Activated T-cell treated with anti-CD3 and anti-CD28 coated beads, Interleukin-2, amount 50 U/mL, for 4 hours (primary cell): ENCODE measurements around the gene LYSET. TPM values are rescaled to one million over a fixed set of nuclear protein-coding genes. Genes with fewer than 3 reads are reported as not detected.

Source experiments
- ATAC-seq, 2 donors: fragments of 200-7000 bp; cut with Tn5 transposase; one replicate each; pipeline ENCODE4 v1.10.0; 2021
- DNase-seq: peaks from one replicate; pipeline ENCODE4 v3.0.0-alpha.2; 2020
- H3K27me3 Mint-ChIP-seq: one replicate; pipeline ENCODE4 v1.8.0; 2021; ENCODE audit warnings: low read depth, mixed read lengths
- H3K36me3 Mint-ChIP-seq: one replicate; pipeline ENCODE4 v1.8.0; 2022; ENCODE audit warnings: mixed read lengths; ENCODE audit not compliant: insufficient read depth
- H3K4me1 Mint-ChIP-seq: one replicate; pipeline ENCODE4 v1.8.0; 2021; ENCODE audit warnings: low read depth, mixed read lengths
- H3K4me3 Mint-ChIP-seq: one replicate; pipeline ENCODE4 v1.8.0; 2021; ENCODE audit warnings: mild to moderate bottlenecking, moderate library complexity, mixed read lengths
- H3K9me3 Mint-ChIP-seq: one replicate; pipeline ENCODE4 v1.8.0; 2021; ENCODE audit warnings: mixed read lengths
- total RNA-seq, 3 donors: library from RNA; stranded (reverse); gene quantifications; one replicate each; pipeline ENCODE4 v1.2.1, GENCODE V29; 2021

The LYSET gene
- total RNA-seq, 3 donors from 2014 or later = 20.0 to 21.0 (median 20.7) TPM

GRCh38 chr14:93186466-93186865 lies 1.3 kb downstream of the LYSET start:
- ATAC-seq = no peak
- Mint-ChIP-seq H3K9me3 (no peaks in the 10 kb centered on the region), H3K36me3 (peaks cover 16% of the 10 kb centered on the region)

DNA sequence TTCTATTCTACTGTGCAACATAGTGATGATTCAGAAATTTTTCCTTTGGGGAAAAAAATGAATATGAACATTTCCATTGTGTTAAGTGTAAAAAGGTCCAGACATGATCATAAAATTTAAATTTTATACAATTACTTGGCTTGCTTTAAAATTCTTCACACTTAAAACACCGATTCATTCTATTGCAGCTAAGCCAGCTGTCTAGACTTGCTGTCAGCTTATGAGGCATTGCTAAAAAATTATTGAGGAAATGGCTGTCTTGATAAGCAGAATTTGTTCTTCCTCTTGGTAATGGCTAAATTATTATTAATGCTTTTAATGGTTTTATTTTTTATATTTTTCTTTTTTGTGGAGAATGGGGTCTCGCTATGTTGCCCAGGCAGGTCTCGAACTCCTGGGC lies 1.8 kb downstream of the LYSET start:
- Mint-ChIP-seq H3K4me3 (no peak overlapping the region), H3K27me3 (no peaks in the 10 kb centered on the region), H3K36me3 (peaks cover 13% of the 10 kb centered on the region), H3K4me1 (peaks cover 37% of the 10 kb centered on the region), H3K9me3 (no peaks in the 10 kb centered on the region)
- DNase-seq (no peak), ATAC-seq (no peak)

More at GRCh38 chr14:93186466-93186865, 1.3 kb downstream of the LYSET start:
- H3K4me3 Mint-ChIP-seq = peak overlapping the region; percentile 73
- no peaks in the 10 kb centered on the region for H3K27me3 Mint-ChIP-seq
- no peak for DNase-seq
- peaks cover 40% of the 10 kb centered on the region for H3K4me1 Mint-ChIP-seq

GRCh38 chr14:93195316-93195999 lies 10.3 kb downstream of the LYSET start:
- no peak for ATAC-seq
- Mint-ChIP-seq H3K27me3 (no peaks in the 10 kb centered on the region), H3K4me1 (no peaks in the 10 kb centered on the region), H3K9me3 (no peaks in the 10 kb centered on the region), H3K4me3 (no peak overlapping the region), H3K36me3 (peaks cover 2% of the 10 kb centered on the region)
- no peak for DNase-seq

DNA sequence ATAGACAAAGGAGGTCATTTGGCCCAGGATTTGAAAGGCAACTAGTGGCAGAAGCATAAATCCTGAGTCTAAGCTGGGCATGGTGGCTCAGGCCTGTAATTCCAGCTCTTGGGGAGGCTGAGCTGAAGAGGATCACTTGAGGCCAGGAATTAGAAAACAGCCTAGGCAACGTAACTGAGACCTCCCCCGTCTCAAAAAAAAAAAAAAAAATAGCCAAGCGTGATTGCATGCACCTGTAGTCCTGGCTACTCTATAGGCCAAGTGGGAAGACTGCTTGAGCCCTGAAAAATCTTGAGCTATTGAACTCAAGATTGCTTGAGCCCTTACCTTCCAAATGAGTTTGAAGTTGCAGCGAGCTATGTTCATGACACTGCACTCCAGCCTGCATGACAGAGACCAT lies 13.9 kb downstream of the LYSET start:
- Mint-ChIP-seq H3K9me3 (no peaks in the 10 kb centered on the region), H3K27me3 (no peaks in the 10 kb centered on the region), H3K4me3 (no peak overlapping the region), H3K4me1 (no peaks in the 10 kb centered on the region), H3K36me3 (no peaks in the 10 kb centered on the region)
- ATAC-seq = no peak
- no peak for DNase-seq

GRCh38 chr14:93200553-93200952 lies 15.4 kb downstream of the LYSET start:
- H3K27me3 Mint-ChIP-seq = no peaks in the 10 kb centered on the region
- DNase-seq (no peak), ATAC-seq (no peak)
- peaks cover 14% of the 10 kb centered on the region for H3K4me1 Mint-ChIP-seq
- H3K4me3 Mint-ChIP-seq = no peak overlapping the region
- peaks cover 3% of the 10 kb centered on the region for H3K36me3 Mint-ChIP-seq
- H3K9me3 Mint-ChIP-seq = no peaks in the 10 kb centered on the region

DNA sequence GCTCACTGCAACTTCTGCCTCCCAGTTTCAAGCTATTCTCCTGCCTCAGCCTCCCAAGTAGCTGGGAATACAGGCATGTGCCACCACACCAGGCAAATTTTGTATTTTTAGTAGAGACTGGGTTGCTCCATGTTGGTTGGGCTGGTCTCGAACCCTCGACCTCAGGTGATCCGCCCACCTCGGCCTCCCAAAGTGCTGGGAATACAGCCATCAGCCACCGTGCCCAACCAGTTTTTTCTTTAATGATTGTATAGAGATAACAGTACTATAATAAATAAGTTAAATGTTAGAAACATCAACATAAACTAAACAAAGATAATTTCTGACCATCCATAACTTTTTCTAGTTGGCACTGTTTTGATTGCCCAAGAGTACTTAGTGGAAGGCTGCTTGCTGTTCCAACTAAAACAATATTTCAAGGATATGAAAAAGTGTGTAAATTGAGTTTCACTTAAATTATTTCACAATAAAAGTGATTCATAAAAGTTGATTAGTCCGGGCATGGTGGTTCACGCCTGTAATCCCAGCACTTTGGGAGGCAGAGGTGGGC lies 16.1 kb downstream of the LYSET start:
- Mint-ChIP-seq H3K4me1 (peaks cover 19% of the 10 kb centered on the region), H3K27me3 (no peaks in the 10 kb centered on the region), H3K9me3 (no peaks in the 10 kb centered on the region), H3K4me3 (no peak overlapping the region), H3K36me3 (peaks cover 3% of the 10 kb centered on the region)
- ATAC-seq = no peak
- no peak for DNase-seq

- peak; percentile 93 to 97 for ATAC-seq
- Mint-ChIP-seq H3K4me3 (peak within 1 kb of the TSS; percentile 99), H3K36me3 (peaks cover 8% of the 10 kb centered on the region), H3K4me1 (peaks cover 41% of the 10 kb centered on the region), H3K9me3 (no peaks in the 10 kb centered on the region), H3K27me3 (no peaks in the 10 kb centered on the region)
- peak; percentile 76 for DNase-seq
Observed at GRCh38 chr14:93206793-93207467, 21.8 kb downstream of the LYSET start, which contains the start of the genes GON7 and UBR7. Gene GON7, minus strand, starts transcription at chr14:93207065. Its CDS starts 28 bp downstream, at chr14:93207037. Gene UBR7, plus strand, starts transcription at chr14:93207256. Its CDS starts 36 bp downstream, at chr14:93207292.

- Mint-ChIP-seq H3K4me1 (peaks cover 41% of the 10 kb centered on the region), H3K9me3 (no peaks in the 10 kb centered on the region), H3K4me3 (peak overlapping the region; percentile 99), H3K36me3 (peaks cover 14% of the 10 kb centered on the region), H3K27me3 (no peaks in the 10 kb centered on the region)
- ATAC-seq (peak; percentile 14 to 21), DNase-seq (no peak)
Observed at GRCh38 chr14:93207468-93208308, 22.6 kb downstream of the LYSET start.

GRCh38 chr14:93212432-93212831 lies 27.3 kb downstream of the LYSET start:
- H3K36me3 Mint-ChIP-seq = peaks cover 23% of the 10 kb centered on the region
- no peak for ATAC-seq
- H3K27me3 Mint-ChIP-seq = no peaks in the 10 kb centered on the region
- H3K4me1 Mint-ChIP-seq = peaks cover 18% of the 10 kb centered on the region
- H3K4me3 Mint-ChIP-seq = no peak overlapping the region
- H3K9me3 Mint-ChIP-seq = no peaks in the 10 kb centered on the region
- no peak for DNase-seq

DNA sequence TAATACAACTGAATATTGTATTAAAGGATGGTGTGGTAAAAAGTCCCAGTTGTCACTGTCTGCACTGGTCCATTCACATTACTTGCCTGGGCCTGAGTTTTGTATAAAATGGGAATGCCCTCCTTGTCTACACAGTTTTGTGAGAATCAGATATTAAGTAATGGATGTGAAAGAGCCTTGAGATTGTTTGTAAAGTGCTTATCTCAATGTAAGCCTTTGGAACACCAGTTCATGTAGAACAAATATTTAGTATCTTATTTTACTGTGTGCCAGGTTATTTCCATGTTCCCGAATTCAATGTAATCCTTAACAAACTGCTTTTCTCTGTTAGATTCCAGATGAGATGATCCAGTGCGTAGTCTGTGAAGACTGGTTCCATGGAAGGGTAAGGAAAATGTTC lies 29.5 kb downstream of the LYSET start:
- H3K27me3 Mint-ChIP-seq = no peaks in the 10 kb centered on the region
- no peak overlapping the region for H3K4me3 Mint-ChIP-seq
- peaks cover 28% of the 10 kb centered on the region for H3K36me3 Mint-ChIP-seq
- ATAC-seq = no peak
- peaks cover under 1% of the 10 kb centered on the region for H3K4me1 Mint-ChIP-seq
- H3K9me3 Mint-ChIP-seq = no peaks in the 10 kb centered on the region
- no peak for DNase-seq

- peaks cover 28% of the 10 kb centered on the region for H3K36me3 Mint-ChIP-seq
- H3K27me3 Mint-ChIP-seq = no peaks in the 10 kb centered on the region
- DNase-seq = peak; percentile 29
- no peaks in the 10 kb centered on the region for H3K9me3 Mint-ChIP-seq
- no peak overlapping the region for H3K4me3 Mint-ChIP-seq
- peak; percentile 63 to 66 for ATAC-seq
- H3K4me1 Mint-ChIP-seq = no peaks in the 10 kb centered on the region
Observed at GRCh38 chr14:93219103-93219726, 34.1 kb downstream of the LYSET start.

DNA sequence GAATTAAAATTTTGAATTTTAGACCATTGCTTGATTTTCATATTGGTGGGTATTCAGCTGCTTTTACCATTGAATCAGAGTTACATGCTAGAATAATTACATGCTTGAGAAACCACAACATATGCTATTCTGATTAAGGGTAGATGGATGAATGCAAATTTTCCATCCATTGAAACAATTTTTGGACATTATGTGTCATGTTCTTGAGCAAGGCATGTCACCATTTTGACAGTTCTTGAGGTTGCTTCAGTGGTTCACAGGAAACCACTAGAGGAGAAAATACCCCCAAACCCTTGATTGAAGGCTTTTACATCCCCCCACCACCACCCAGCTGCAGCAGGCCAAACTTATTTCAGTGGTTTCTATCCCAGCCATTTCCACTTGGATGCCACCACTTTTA lies 35.4 kb downstream of the LYSET start:
- Mint-ChIP-seq H3K4me1 (no peaks in the 10 kb centered on the region), H3K4me3 (no peak overlapping the region), H3K9me3 (no peaks in the 10 kb centered on the region), H3K27me3 (no peaks in the 10 kb centered on the region), H3K36me3 (peaks cover 30% of the 10 kb centered on the region)
- no peak for DNase-seq
- no peak for ATAC-seq

DNA sequence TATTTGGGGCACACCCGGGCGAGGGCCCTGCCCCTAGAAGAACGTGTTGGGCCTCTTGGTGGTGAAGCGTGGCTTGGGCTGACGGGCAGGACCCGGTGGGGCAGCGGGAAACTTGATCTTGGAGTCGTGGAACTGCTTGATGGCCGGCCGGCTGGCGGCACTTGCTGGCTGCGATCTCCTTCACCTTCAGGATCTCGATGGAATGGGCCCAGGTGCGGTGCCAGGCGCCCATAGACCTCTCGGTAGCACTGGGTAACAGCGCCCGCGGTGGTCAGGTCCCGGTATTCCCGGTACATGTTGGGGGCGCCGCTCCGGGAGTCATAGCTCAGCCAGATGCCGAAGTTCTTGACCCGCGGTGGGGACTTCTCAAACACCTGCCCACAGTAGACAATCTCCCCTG lies 38.4 kb downstream of the LYSET start:
- H3K36me3 Mint-ChIP-seq = peaks cover 43% of the 10 kb centered on the region
- no peaks in the 10 kb centered on the region for H3K4me1 Mint-ChIP-seq
- no peaks in the 10 kb centered on the region for H3K27me3 Mint-ChIP-seq
- H3K4me3 Mint-ChIP-seq = no peak overlapping the region
- DNase-seq = no peak
- ATAC-seq = no peak
- H3K9me3 Mint-ChIP-seq = no peaks in the 10 kb centered on the region

DNA sequence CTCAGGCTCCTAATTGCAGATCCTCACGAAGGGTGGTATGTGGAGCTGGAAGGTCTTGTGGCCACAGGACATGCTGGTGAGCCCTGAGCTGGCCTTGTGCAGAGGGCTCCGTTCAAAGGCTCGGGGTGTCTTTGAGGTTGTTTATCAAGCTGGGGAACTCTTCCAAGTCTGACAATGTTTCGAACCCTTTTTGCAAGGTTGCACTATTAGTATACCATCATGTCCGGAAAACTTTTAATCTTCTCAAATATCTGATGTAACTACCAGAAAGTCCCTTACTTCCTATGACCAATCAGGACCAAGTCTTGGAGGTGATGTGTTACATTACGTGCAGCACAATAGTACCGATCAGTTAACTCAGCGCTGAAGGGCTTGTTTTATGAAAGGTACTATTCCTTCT lies 43.4 kb downstream of the LYSET start:
- ATAC-seq = no peak
- Mint-ChIP-seq H3K4me3 (no peak overlapping the region), H3K9me3 (no peaks in the 10 kb centered on the region), H3K4me1 (peaks cover 16% of the 10 kb centered on the region), H3K36me3 (peaks cover 30% of the 10 kb centered on the region), H3K27me3 (peaks cover 8% of the 10 kb centered on the region)
- no peak for DNase-seq
